ENCODE results near the gene ZCCHC24. TPM values are rescaled to one million over a fixed set of nuclear protein-coding genes. Genes with fewer than 3 reads are reported as not detected.

Gene ZCCHC24
- total and polyA plus RNA-seq, 2 of the 8 experiments (the other 6 are each of a cell fraction or from before 2014, with no cell fraction given), result 3.9 to 6.9 TPM

DNA sequence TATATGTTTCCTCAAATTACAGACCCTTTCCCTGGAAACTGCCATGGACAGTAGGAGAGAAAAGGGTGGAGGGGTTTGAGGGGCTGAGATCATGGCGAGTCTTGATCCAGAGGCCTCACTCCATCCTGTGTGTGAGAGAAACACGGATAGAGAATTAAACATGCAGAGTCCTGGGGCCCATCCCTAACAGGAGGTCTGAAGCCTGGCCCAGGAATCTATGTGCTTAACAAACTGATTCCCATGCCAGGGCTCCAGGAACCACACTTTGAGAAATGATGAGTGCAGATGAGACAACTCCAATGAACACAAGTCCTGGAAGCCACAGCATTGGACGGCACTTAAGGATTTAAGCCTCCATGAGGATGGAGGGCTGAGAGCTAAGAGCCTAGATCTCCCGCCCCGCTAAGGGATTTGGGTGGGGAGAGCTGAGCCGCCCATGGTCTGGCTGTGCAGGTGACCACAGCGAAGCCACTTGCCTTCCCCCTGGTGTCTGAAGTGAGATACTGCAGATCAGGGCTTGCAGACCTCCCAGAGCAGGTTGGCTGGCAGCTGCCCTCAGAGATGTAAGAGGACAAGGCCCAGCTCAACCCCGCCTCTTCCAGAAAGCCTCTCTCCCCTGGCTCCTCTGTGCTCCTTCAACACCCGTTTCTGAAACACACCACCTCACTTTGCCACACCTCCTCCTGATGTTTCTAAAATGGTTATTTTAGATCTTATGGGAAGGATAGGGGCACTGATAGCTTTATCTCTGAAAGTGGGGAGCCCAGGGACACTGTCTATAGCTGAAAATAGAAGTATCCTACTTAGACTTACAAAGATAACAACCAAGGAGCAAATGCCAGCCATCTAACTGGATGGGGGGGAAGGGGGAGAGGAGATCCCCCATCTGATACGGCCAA, 42.1 kb upstream of the ZCCHC24 start (continued):
- TF ChIP-seq GTF2F1 (IDR thresholded peaks at IDR 0.05; ENCODE audit: borderline replicate concordance, low read depth, low read length) (no peak), CBX8 (IDR thresholded peaks at IDR 0.05; ENCODE audit: borderline replicate concordance, low read depth, low read length) (no peak), FOSL1 (IDR thresholded peaks at IDR 0.05; ENCODE audit: insufficient read depth, low read depth, low read length) (no peak), RAD21 (IDR thresholded peaks at IDR 0.05 in 1 of 2, conservative IDR thresholded peaks at IDR 0.05 in 1 of 2; ENCODE audit: low read depth in 2 of 2, low read length in 2 of 2) (peak; percentile 83 to 86), POLR2AphosphoS5 (IDR thresholded peaks at IDR 0.05; ENCODE audit: low read depth, low read length) (no peak), CTBP2 (IDR thresholded peaks at IDR 0.05; ENCODE audit: borderline replicate concordance, insufficient read depth, insufficient read length, low read length) (no peak), MAFK (IDR thresholded peaks at IDR 0.05; ENCODE audit: low read depth, low read length) (no peak), CREB1 (IDR thresholded peaks at IDR 0.05) (no peak), TCF12 (IDR thresholded peaks at IDR 0.05; ENCODE audit: low read depth, low read length) (peak; percentile 54; the same call in 1 of the 2 replicates), TAF1 (IDR thresholded peaks at IDR 0.05; ENCODE audit: low read depth, low read length) (no peak), GABPA (IDR thresholded peaks at IDR 0.05; ENCODE audit: borderline replicate concordance, insufficient read depth, low read length) (no peak), SP2 (IDR thresholded peaks at IDR 0.05; ENCODE audit: low read length) (no peak), ZNF274 (IDR thresholded peaks at IDR 0.05; ENCODE audit: borderline replicate concordance, extremely low read depth, low read length) (no peak), ASH2L (IDR thresholded peaks at IDR 0.05; ENCODE audit: low read length) (no peak), HDAC2 (IDR thresholded peaks at IDR 0.05; ENCODE audit: borderline replicate concordance in 1 of 2, low read depth in 2 of 2, low read length in 2 of 2) (0 out of 4 replicates have a peak, but pooled peaks of 1 of the 2 experiments have one; percentile 53)
- TF ChIP-seq, protein P1, sequence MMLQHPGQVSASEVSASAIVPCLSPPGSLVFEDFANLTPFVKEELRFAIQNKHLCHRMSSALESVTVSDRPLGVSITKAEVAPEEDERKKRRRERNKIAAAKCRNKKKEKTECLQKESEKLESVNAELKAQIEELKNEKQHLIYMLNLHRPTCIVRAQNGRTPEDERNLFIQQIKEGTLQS (IDR thresholded peaks at IDR 0.05; ENCODE audit: insufficient read depth, low read depth, low read length), result 0 out of 2 replicates have a peak, but pooled peaks have one; percentile 28
- TF ChIP-seq, protein P2, sequence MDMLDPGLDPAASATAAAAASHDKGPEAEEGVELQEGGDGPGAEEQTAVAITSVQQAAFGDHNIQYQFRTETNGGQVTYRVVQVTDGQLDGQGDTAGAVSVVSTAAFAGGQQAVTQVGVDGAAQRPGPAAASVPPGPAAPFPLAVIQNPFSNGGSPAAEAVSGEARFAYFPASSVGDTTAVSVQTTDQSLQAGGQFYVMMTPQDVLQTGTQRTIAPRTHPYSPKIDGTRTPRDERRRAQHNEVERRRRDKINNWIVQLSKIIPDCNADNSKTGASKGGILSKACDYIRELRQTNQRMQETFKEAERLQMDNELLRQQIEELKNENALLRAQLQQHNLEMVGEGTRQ (IDR thresholded peaks at IDR 0.05; ENCODE audit: low read length), result 0 out of 2 replicates have a peak, but pooled peaks have one; percentile 29
- TF ChIP-seq, protein P3, sequence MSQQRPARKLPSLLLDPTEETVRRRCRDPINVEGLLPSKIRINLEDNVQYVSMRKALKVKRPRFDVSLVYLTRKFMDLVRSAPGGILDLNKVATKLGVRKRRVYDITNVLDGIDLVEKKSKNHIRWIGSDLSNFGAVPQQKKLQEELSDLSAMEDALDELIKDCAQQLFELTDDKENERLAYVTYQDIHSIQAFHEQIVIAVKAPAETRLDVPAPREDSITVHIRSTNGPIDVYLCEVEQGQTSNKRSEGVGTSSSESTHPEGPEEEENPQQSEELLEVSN (IDR thresholded peaks at IDR 0.05), result no peak
